ENCODE data around the gene XPO5. TPM values are rescaled to one million over a fixed set of nuclear protein-coding genes. Genes with fewer than 3 reads are reported as not detected.
"Not testable (repeated sequence)": the region's sequence is repeated elsewhere in the genome, so short reads cannot be mapped to it uniquely, and the experiment has no call there.

The XPO5 gene
- total RNA-seq, 4 donors from 2014 or later: 17.6 to 34.9 (median 26.5) TPM

DNA sequence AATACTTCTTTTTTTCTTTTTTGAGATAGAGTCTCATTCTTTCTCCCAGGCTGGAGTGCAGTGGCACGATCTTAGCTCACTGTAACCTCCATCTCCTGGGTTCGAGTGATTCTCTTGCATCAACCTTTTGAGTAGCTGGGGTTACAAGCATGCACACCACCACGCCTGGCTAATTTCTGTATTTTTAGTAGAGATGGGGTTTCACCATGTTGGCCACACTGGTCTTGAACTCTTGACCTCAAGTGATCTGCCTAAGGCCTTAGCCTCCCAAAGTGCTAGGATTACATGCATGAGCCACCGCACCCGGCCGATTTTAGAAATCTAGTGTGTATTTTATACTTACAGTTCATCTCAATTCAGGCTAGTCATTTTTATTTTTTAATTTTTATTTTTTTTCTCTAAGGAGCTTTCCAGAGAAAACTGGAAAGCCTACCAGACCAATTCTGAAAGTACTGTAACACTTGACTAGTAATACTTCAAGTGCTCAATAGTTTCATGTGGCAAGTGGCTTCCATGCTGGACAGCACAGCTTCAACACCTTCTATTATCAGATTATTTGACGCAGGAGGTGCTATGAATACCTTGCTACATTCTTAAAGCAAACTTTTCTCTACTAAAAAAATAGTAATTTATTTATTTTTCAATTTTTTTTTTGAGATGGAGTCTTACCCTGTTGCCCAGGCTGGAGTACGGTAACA is 33.9 kb downstream of the XPO5 start:
- intact Hi-C loops (cut with DNase I): no loop called here
- no peak overlapping the region for H3K4me3 ChIP-seq
- WGBS, 2 donors: 89 to 92% methylated on average over 8 of the region's 8 CpGs

DNA sequence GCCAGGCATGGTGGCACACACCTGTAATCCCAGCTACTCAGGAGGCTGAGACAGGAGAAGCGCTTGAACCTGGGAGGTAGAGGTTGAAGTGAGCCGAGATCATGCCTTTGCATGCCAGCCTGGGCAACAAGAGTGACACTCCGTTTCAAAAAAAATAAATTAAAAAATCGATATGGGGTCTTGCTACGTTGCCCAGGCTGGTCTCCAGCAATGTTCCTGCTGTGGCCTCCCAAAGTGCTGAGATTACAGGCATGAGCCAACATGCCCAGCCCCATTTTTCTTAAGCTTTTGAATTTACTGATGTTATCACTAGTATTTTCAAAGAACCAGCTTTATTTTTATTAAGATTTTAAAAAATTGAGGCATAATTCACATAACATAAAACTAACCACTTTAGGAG is 35.3 kb downstream of the XPO5 start:
- intact Hi-C loops (cut with DNase I): no loop called here
- Histone ChIP-seq H3K4me3 (no peak overlapping the region), H3K27me3 (no peaks in the 10 kb centered on the region), H3K27ac (no peak overlapping the region), H3K36me3 (peaks cover 3 to 98% (median 11%) of the 10 kb centered on the region in 3 donors), H3K4me1 (no peaks in the 10 kb centered on the region), H3K9me3 (no peaks in the 10 kb centered on the region)
- DNase-seq: no peak
- TF ChIP-seq, protein P1, sequence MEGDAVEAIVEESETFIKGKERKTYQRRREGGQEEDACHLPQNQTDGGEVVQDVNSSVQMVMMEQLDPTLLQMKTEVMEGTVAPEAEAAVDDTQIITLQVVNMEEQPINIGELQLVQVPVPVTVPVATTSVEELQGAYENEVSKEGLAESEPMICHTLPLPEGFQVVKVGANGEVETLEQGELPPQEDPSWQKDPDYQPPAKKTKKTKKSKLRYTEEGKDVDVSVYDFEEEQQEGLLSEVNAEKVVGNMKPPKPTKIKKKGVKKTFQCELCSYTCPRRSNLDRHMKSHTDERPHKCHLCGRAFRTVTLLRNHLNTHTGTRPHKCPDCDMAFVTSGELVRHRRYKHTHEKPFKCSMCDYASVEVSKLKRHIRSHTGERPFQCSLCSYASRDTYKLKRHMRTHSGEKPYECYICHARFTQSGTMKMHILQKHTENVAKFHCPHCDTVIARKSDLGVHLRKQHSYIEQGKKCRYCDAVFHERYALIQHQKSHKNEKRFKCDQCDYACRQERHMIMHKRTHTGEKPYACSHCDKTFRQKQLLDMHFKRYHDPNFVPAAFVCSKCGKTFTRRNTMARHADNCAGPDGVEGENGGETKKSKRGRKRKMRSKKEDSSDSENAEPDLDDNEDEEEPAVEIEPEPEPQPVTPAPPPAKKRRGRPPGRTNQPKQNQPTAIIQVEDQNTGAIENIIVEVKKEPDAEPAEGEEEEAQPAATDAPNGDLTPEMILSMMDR (IDR thresholded peaks at IDR 0.05): no peak
- TF ChIP-seq POLR2A (IDR thresholded peaks at IDR 0.05): no peak
- WGBS, 2 donors: 92 to 99% methylated on average over 5 of the region's 5 CpGs

More for the DNA sequence above, 33.9 kb downstream of the XPO5 start:
- H3K36me3 ChIP-seq: peaks cover 3 to 98% (median 11%) of the 10 kb centered on the region in 3 donors
- no peaks in the 10 kb centered on the region for H3K9me3 ChIP-seq
- no peak for DNase-seq
- H3K27me3 ChIP-seq: no peaks in the 10 kb centered on the region
- H3K27ac ChIP-seq: no peak overlapping the region
- H3K4me1 ChIP-seq: no peaks in the 10 kb centered on the region
- TF ChIP-seq, protein P1 (IDR thresholded peaks at IDR 0.05): no peak
- TF ChIP-seq POLR2A (IDR thresholded peaks at IDR 0.05): no peak

DNA sequence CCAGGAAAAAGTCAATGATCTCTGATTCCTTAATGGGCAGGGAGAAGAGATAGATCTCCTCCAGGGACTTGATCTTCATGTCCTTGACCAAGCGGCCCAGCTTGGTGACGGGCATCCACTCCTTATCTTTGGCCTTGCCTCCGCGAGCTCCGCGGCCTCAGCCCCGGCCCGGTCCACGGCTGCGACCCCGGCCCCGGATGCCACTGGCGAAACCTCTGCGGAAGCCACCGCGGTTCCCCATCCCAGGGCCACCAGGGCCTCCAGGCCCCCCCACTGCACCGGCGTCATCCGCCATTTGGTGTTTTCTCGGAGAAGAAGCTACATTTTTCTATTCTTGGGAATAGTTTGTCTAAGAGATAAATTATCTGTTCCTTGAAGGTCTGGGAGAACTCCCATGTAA is 36.4 kb downstream of the XPO5 start:
- H3K27ac ChIP-seq; H3K9me3 ChIP-seq; H3K4me1 ChIP-seq; H3K4me3 ChIP-seq; H3K27me3 ChIP-seq; intact Hi-C loops (cut with DNase I); DNase-seq: not testable (repeated sequence)
- H3K36me3 ChIP-seq: peaks cover under 1 to 98% (median 3%) of the 10 kb centered on the region in 3 donors
- WGBS, 2 donors: 99 to 100% methylated on average over 4 to 20 of the region's 20 CpGs

DNA sequence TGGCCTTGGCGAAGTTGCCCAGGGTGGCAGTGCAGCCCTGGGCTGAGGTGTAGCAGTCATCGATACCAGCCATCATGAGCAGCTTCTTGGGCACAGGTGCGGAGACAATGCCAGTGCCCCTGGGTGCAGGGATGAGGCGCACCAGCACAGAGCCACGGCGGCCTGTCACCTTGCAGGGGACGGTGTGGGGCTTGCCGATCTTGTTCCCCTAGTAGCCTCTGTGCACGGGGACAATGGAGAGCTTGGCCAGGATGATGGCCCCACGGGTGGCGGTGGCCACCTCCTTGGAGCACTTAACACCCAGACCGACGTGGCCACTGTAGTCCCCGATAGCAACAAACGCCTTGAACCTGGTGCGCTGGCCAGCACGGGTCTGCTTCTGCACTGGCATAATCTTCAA is 36.9 kb downstream of the XPO5 start:
- H3K4me3 ChIP-seq; H3K9me3 ChIP-seq; H3K4me1 ChIP-seq; H3K27me3 ChIP-seq; H3K27ac ChIP-seq; DNase-seq; intact Hi-C loops (cut with DNase I): not testable (repeated sequence)
- WGBS, 2 donors: 100% methylated on average over 4 of the region's 17 CpGs; no CpG with 5 or more reads in 1 of the 2 donors
- peaks cover 0 to 97% (median 3%) of the 10 kb centered on the region in 3 donors for H3K36me3 ChIP-seq

DNA sequence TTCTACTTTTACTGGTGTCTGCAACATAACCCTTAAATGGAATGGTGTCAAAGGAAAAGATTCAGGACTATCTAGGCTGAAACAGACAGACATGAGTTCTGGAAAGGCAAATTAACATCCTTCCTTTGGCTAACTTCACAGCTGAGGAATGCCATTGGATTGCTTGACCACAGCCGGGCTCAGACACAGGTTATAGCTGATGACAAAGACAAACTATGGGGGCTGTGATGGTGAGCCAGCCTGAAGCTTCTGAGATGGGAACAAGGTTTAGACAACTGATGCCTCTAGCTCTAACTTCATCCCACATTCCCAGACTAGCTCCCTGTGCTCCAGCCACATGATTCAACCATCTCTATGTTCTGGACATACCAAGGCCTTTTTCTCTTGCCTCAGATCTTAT is 43.6 kb downstream of the XPO5 start:
- Histone ChIP-seq H3K9me3 (no peaks in the 10 kb centered on the region), H3K27ac (no peak overlapping the region), H3K4me1 (no peaks in the 10 kb centered on the region), H3K4me3 (no peak overlapping the region), H3K36me3 (peaks cover 15 to 99% (median 29%) of the 10 kb centered on the region in 3 donors), H3K27me3 (no peaks in the 10 kb centered on the region)
- TF ChIP-seq POLR2A (IDR thresholded peaks at IDR 0.05): no peak
- TF ChIP-seq, protein P1 (IDR thresholded peaks at IDR 0.05): no peak
- DNase-seq: no peak
- intact Hi-C loops (cut with DNase I): no loop called here
- WGBS, 2 donors: 78 to 100% methylated on average over 1 of the region's 1 CpG

DNA sequence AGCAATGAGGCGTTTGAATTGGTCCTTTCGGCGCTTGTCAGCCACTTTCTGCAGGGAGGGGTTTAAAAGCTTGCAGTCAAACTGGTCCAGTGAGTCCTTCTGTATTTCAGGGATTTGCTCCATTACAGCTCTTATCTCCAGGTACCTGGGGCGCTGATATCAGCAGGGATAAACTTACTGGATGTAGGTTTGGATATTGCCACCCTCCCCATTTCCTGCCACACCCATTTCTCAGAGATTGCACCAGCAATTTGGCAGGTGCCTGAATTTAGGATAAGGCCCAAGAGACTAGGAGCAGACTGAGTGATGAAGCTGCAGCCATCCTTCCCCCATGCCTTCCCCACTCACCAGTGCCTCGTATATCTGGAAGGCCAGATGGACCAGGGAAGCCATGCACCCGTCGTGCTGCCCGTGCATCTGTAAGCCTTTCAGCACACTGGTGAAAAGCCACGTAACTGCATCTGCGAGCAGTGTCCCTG is 51.3 kb downstream of the XPO5 start:
- Histone ChIP-seq H3K27ac (no peak overlapping the region), H3K27me3 (no peaks in the 10 kb centered on the region), H3K4me3 (no peak overlapping the region), H3K4me1 (peaks cover 0 to 4% (median 0%) of the 10 kb centered on the region in 3 donors), H3K9me3 (no peaks in the 10 kb centered on the region), H3K36me3 (peaks cover 48 to 100% (median 78%) of the 10 kb centered on the region in 3 donors)
- intact Hi-C loops (cut with DNase I): no loop called here
- TF ChIP-seq, protein P1 (IDR thresholded peaks at IDR 0.05): no peak
- no peak for TF ChIP-seq POLR2A (IDR thresholded peaks at IDR 0.05)
- DNase-seq: no peak
- 74 to 81% methylated on average over 8 to 10 of the region's 10 CpGs for WGBS, 2 donors
